ENCODE results near the gene TMEM52.

Gene TMEM52

GRCh38 chr1:1883092-1883873, 35.8 kb downstream of the TMEM52 start:
- no peak for TF ChIP-seq CTCF (IDR thresholded peaks at IDR 0.05; ENCODE audit: borderline replicate concordance, insufficient read depth, low read depth, low read length)
- H3K4me3 ChIP-seq (ENCODE audit: low read depth, low read length): no peak overlapping the region

- H3K4me3 ChIP-seq (ENCODE audit: low read depth, low read length): no peak overlapping the region
- TF ChIP-seq CTCF (IDR thresholded peaks at IDR 0.05; ENCODE audit: borderline replicate concordance, insufficient read depth, low read depth, low read length): no peak
Observed at GRCh38 chr1:1881727-1882126, 37.4 kb downstream of the TMEM52 start.

- H3K4me3 ChIP-seq (ENCODE audit: low read depth, low read length): no peak overlapping the region
- TF ChIP-seq CTCF (IDR thresholded peaks at IDR 0.05; ENCODE audit: borderline replicate concordance, insufficient read depth, low read depth, low read length): no peak
Observed at GRCh38 chr1:1880617-1881312, 38.3 kb downstream of the TMEM52 start.

GRCh38 chr1:1879942-1880341, 39.1 kb downstream of the TMEM52 start:
- no peak overlapping the region for H3K4me3 ChIP-seq (ENCODE audit: low read depth, low read length)
- no peak for TF ChIP-seq CTCF (IDR thresholded peaks at IDR 0.05; ENCODE audit: borderline replicate concordance, insufficient read depth, low read depth, low read length)

GRCh38 chr1:1877865-1878436, 41.1 kb downstream of the TMEM52 start:
- TF ChIP-seq CTCF (IDR thresholded peaks at IDR 0.05; ENCODE audit: borderline replicate concordance, insufficient read depth, low read depth, low read length): no peak
- no peak overlapping the region for H3K4me3 ChIP-seq (ENCODE audit: low read depth, low read length)

GRCh38 chr1:1876335-1876930, 42.6 kb downstream of the TMEM52 start:
- H3K4me3 ChIP-seq (ENCODE audit: low read depth, low read length): no peak overlapping the region
- no peak for TF ChIP-seq CTCF (IDR thresholded peaks at IDR 0.05; ENCODE audit: borderline replicate concordance, insufficient read depth, low read depth, low read length)
